Urinary bladder (tissue), 4 donors: Measurements from ENCODE around the gene SCAPER. TPM values are rescaled to one million over a fixed set of nuclear protein-coding genes. Genes with fewer than 3 reads are reported as not detected.
"Not testable (repeated sequence)": the region's sequence is repeated elsewhere in the genome, so short reads cannot be mapped to it uniquely, and the experiment has no call there.

ENCODE experiments used
- DNase-seq: peaks from one replicate; pipeline ENCODE4 v3.0.0-alpha.2; 2015; ENCODE audit errors: extremely low spot score
- H3K27ac ChIP-seq: one replicate; pipeline ENCODE4 v1.5.1; 2013; ENCODE audit warnings: low read depth, mild to moderate bottlenecking, moderate library complexity
- H3K36me3 ChIP-seq: one replicate; pipeline ENCODE4 v1.6.1; 2013; ENCODE audit warnings: mild to moderate bottlenecking, moderate library complexity; ENCODE audit not compliant: insufficient read depth
- H3K4me1 ChIP-seq: one replicate; pipeline ENCODE4 v1.6.1; 2013; ENCODE audit warnings: mild to moderate bottlenecking, moderate library complexity; ENCODE audit not compliant: insufficient read depth
- H3K4me3 ChIP-seq: one replicate; pipeline ENCODE4 v1.5.1; 2013; ENCODE audit warnings: low read depth, low read length
- WGBS: extraction: QIAGEN DNeasy Blood & Tissue Kit; methylation state at CpG from one replicate; pipeline ENCODE4 v1.1.7; 2013; 5-methylcytosine and 5-hydroxymethylcytosine counted together
- polyA plus RNA-seq: library from polyadenylated mRNA; stranded (reverse); fragments of 200-250 nt; gene quantifications from one replicate; pipeline ENCODE4 v1.2.3, GENCODE V29; 2013
- total RNA-seq: library from RNA; depleted of rRNA; stranded (reverse); fragments of >200 nt; gene quantifications from one replicate; pipeline ENCODE4 v1.2.3, GENCODE V29; 2014
- donor health status: healthy with polysubstance abuse.
- donor health status: healthy.

The SCAPER gene
- total and polyA plus RNA-seq, 2 donors: 15.1 to 38.3 TPM

- WGBS: 72% methylated on average over 4 of the region's 4 CpGs
- no peak for DNase-seq
- H3K36me3 ChIP-seq: no peaks in the 10 kb centered on the region
- H3K4me3 ChIP-seq: no peak overlapping the region
- no peaks in the 10 kb centered on the region for H3K4me1 ChIP-seq
- H3K27ac ChIP-seq: no peak overlapping the region
Observed at GRCh38 chr15:76863123-76863522, 42.0 kb downstream of the SCAPER start.

- no peak overlapping the region for H3K27ac ChIP-seq
- no peaks in the 10 kb centered on the region for H3K36me3 ChIP-seq
- whole genome bisulfite sequencing: 85% methylated on average over 4 of the region's 4 CpGs
- DNase-seq: no peak
- H3K4me3 ChIP-seq: no peak overlapping the region
- no peaks in the 10 kb centered on the region for H3K4me1 ChIP-seq
Observed at GRCh38 chr15:76861815-76862397, 43.2 kb downstream of the SCAPER start.

- Histone ChIP-seq H3K36me3 (no peaks in the 10 kb centered on the region), H3K27ac (no peak overlapping the region), H3K4me3 (no peak overlapping the region), H3K4me1 (no peaks in the 10 kb centered on the region)
- no peak for DNase-seq
Observed at GRCh38 chr15:76860201-76860600, 44.9 kb downstream of the SCAPER start.

DNA sequence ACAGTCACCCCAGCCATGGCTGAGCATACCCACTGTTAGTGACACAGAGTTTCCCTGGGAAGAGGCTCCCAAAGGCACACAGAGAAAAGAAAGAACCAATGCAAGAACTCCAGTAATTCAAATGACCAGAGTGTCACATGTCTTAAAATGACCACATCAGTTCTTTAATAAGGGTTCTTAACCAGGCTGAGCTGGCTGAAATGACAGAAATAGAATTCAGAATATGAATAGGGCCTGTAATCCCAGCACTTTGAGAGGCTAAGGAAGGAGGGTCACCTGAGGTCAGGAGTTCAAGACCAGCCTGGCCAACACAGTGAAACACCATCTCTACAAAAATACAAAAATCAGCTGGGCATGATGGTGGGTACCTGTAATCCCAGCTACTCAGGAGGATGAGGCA lies 54.8 kb downstream of the SCAPER start:
- not testable (repeated sequence) for H3K27ac ChIP-seq, DNase-seq, H3K4me1 ChIP-seq, H3K36me3 ChIP-seq, H3K4me3 ChIP-seq

GRCh38 chr15:76846782-76847181 lies 58.4 kb downstream of the SCAPER start:
- H3K27ac ChIP-seq: no peak overlapping the region
- 92% methylated on average over 1 of the region's 1 CpG for WGBS
- no peak for DNase-seq
- H3K4me3 ChIP-seq: no peak overlapping the region
- no peaks in the 10 kb centered on the region for H3K36me3 ChIP-seq
- no peaks in the 10 kb centered on the region for H3K4me1 ChIP-seq

- DNase-seq: no peak
- no peak overlapping the region for H3K27ac ChIP-seq
- H3K4me1 ChIP-seq: no peaks in the 10 kb centered on the region
- no peak overlapping the region for H3K4me3 ChIP-seq
- no peaks in the 10 kb centered on the region for H3K36me3 ChIP-seq
- WGBS: 85% methylated on average over 3 of the region's 3 CpGs
Observed at GRCh38 chr15:76844096-76844495, 61.0 kb downstream of the SCAPER start.

DNA sequence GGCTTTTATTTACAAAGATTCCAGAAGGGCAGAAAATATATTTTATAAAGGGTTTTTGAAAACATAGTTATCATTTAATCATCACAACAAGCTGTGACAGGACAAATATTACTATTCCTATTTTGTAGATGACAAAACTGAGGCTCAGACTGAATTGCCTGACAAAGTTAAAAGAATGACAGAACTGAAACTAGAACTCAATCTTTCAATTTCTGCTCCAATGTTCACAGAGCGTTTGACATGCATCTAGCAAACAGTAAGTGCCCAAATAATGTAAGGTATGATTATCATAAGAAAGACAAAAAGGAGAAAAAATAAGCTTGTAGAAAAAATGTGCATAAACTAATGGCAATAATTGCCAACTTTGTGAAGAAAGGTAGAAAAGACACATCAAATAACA lies 61.9 kb downstream of the SCAPER start:
- H3K4me1 ChIP-seq: no peaks in the 10 kb centered on the region
- H3K4me3 ChIP-seq: no peak overlapping the region
- H3K36me3 ChIP-seq: no peaks in the 10 kb centered on the region
- no peak overlapping the region for H3K27ac ChIP-seq
- WGBS: 88% methylated on average over 1 of the region's 1 CpG
- DNase-seq: no peak

DNA sequence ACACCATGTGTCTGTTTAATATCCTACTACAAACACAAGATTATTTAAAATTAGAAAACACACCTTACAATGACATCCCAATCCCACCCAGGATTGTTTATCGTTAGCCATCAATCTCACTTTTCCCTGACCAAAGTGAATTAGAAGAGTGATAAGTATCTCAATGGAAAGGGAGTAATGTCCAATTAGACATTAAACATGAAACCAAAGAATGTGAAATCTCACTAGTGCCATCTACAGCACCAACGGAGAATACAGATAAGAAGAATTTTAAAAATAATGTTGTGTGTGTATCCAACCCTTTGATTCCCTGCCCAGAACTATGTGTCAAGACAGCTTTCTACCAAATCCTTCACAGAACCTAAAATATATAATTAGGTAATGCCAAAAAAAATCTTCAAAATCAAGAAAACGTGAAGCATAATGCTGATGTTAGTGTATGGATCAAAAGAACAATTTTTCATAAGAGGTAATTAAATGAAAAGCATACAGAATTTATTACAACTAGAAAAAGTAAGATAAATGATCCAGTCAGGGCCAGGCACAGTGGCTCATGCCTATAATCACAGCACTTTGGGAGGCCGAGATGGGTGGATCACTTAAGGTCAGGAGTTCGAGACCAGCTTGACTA lies 64.2 kb downstream of the SCAPER start:
- no peaks in the 10 kb centered on the region for H3K4me1 ChIP-seq
- H3K27ac ChIP-seq: no peak overlapping the region
- no peaks in the 10 kb centered on the region for H3K36me3 ChIP-seq
- DNase-seq: peak; percentile 15
- H3K4me3 ChIP-seq: no peak overlapping the region
- WGBS: 57% methylated on average over 5 of the region's 5 CpGs

- Histone ChIP-seq H3K27ac (no peak overlapping the region), H3K36me3 (no peaks in the 10 kb centered on the region), H3K4me3 (no peak overlapping the region), H3K4me1 (no peaks in the 10 kb centered on the region)
- no peak for DNase-seq
- WGBS: 54% methylated on average over 3 of the region's 3 CpGs
Observed at GRCh38 chr15:76839173-76839572, 66.0 kb downstream of the SCAPER start.

- no peaks in the 10 kb centered on the region for H3K36me3 ChIP-seq
- H3K4me1 ChIP-seq: no peaks in the 10 kb centered on the region
- 94% methylated on average over 6 of the region's 6 CpGs for WGBS
- DNase-seq: no peak
- H3K4me3 ChIP-seq: no peak overlapping the region
- no peak overlapping the region for H3K27ac ChIP-seq
Observed at GRCh38 chr15:76837474-76837873, 67.7 kb downstream of the SCAPER start.

DNA sequence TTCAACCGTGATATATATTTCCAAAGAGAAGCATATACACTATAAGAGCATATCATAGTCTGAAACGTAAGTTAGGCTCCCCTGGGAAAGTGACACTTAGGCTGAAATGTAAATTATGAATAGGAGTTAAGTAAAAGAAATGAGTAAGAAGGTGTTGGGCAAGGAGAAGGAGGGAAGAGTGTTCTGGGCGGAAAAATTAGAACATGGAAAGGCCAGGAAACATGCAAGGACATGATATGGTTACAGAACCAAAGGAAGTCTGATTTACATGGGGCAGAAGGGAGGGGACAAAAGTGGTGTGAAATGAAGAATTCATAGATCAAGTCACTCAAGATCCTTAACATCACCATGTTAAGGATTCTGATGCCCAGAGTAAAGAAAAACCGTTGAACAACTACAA lies 75.2 kb downstream of the SCAPER start:
- no peak overlapping the region for H3K27ac ChIP-seq
- H3K4me1 ChIP-seq: no peaks in the 10 kb centered on the region
- DNase-seq: no peak
- H3K36me3 ChIP-seq: no peaks in the 10 kb centered on the region
- WGBS: 95% methylated on average over 4 of the region's 4 CpGs
- H3K4me3 ChIP-seq: no peak overlapping the region

- DNase-seq: no peak
- Histone ChIP-seq H3K4me3 (no peak overlapping the region), H3K27ac (no peak overlapping the region), H3K4me1 (no peaks in the 10 kb centered on the region), H3K36me3 (no peaks in the 10 kb centered on the region)
- WGBS: 79% methylated on average over 4 of the region's 4 CpGs
Observed at GRCh38 chr15:76823890-76824289, 81.2 kb downstream of the SCAPER start.

DNA sequence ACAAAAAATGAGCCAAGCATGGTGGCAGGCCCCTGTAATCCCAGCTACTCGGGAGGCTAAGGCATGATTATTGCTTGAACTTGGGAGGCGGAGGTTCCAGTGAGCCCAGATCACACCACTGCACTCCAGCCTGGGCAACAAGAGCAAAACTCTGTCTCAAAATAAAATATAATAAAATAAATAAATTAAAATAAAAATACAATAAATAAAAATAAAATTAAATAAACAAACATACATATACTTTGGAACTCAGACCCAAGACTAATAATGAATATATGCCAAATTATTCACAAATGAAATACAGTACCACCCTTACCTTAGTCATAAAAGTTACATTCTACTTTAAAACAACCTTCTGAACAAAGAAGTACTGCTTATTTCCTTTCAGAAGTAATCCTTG lies 81.8 kb downstream of the SCAPER start:
- Histone ChIP-seq H3K27ac (no peak overlapping the region), H3K4me3 (no peak overlapping the region), H3K36me3 (no peaks in the 10 kb centered on the region), H3K4me1 (no peaks in the 10 kb centered on the region)
- no peak for DNase-seq
- WGBS: 97% methylated on average over 2 of the region's 2 CpGs

- not testable (repeated sequence) for H3K4me3 ChIP-seq, H3K4me1 ChIP-seq, H3K27ac ChIP-seq, H3K36me3 ChIP-seq, DNase-seq
- WGBS: 94% methylated on average over 9 of the region's 9 CpGs
Observed at GRCh38 chr15:76818926-76819325, 86.2 kb downstream of the SCAPER start.

DNA sequence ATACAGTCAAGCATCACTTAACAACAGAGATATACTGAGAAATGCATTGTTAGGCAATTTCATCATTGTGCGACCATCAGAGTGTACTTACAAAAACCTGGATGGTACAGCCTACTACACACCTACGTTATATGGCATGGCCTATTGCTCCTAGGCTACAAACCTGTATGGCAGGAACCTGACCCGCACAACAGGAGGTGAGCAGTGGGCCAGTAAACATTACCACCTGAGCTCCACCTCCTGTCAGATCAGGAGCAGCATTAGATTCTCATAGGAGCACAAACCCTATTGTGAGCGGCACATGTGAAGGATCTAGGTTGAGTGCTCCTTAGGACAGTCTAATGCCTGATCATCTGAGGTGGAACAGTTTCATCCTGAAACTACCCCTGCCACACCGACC lies 89.7 kb downstream of the SCAPER start:
- H3K4me1 ChIP-seq: no peaks in the 10 kb centered on the region
- no peak overlapping the region for H3K27ac ChIP-seq
- H3K4me3 ChIP-seq: no peak overlapping the region
- no peak for DNase-seq
- no peaks in the 10 kb centered on the region for H3K36me3 ChIP-seq
- 93% methylated on average over 5 of the region's 5 CpGs for WGBS
